HG02973 (cell line): ENCODE data around the gene BTBD18.
A peak's percentile ranks its signal among the peaks of the same experiment; 100 is the strongest.

Source experiments
- ATAC-seq: cut with Tn5 transposase; IDR thresholded peaks from one replicate; pipeline ENCODE4 v1.9.1; 2021; ENCODE audit warnings: moderate library complexity; ENCODE audit not compliant: unreplicated experiment

Gene BTBD18, protein sequence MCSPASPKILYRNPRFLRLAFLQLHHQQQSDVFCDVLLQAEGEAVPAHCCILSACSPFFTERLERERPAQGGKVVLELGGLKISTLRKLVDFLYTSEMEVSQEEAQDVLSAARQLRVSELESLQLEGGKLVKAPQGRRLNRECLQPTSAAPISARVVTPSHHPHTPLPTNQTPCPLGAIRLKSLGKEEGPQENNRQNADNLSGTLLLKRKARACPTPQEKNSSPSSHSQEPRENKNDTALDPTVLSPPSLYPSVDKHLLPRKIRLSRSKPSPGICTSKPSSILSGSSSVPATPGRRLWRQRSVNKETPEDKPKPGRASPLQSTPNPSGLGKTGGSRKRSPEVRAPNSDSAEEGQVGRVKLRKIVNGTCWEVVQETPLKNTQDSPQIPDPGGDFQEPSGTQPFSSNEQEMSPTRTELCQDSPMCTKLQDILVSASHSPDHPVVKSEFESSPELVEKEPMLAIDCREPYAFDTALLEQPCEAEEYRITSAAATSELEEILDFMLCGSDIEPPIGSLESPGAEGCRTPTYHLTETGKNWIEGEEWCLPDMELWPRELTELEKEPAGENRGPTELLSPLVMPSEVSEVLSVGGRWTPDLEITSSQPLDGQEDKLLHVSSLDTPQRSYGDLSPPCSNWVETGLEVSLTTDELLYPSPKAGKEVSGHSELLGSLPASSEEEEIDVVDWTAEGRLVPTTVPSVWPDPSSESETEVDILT

DNA sequence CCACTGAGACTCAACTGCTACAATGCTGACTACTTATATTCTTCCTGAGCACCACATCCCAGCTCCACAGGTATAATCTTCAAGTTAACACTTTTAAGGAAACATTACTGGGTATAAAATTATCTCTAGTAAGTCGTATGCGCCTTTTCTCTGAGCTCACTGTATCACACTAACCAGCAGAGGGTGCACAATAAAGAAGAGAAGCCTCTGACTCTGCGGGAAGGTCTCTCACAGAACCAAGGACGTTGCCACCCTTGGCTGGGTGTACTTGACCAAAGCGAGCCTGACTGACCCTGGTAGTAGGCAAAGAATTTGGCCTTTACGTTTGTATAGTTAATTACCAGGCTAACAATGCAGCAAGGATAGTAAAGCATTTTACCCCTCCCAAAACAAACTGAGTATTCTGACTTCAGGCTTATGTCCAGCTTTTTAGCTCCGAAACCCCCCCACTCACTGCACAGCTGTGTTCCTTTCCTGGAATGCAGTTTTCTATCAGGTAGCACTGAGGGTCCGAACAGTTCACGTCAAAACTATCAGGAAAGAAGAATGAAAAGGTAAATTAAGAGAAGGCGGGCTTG lies at the start of gene BTBD18:
BTBD18 (minus strand) TSS at position 144 of the 578 bp plus-strand sequence. CDS start 631 bp downstream, outside the sequence.
- no peak for ATAC-seq

DNA sequence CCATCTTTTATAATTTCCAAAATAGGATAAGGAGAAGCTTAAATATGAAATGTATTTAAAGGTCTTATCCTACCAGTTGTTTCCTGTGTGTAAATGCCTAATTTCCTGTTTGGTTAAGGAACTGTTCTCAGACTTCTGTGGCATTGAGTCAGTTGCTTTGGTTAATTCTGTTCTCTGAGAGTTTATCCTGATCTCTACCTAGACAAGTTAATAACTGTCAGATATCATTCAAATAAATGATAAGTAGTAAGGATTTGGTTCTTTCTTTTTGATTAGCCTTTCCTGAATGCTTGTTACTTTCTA lies 49.5 kb upstream of the BTBD18 start:
- ATAC-seq, result no peak

DNA sequence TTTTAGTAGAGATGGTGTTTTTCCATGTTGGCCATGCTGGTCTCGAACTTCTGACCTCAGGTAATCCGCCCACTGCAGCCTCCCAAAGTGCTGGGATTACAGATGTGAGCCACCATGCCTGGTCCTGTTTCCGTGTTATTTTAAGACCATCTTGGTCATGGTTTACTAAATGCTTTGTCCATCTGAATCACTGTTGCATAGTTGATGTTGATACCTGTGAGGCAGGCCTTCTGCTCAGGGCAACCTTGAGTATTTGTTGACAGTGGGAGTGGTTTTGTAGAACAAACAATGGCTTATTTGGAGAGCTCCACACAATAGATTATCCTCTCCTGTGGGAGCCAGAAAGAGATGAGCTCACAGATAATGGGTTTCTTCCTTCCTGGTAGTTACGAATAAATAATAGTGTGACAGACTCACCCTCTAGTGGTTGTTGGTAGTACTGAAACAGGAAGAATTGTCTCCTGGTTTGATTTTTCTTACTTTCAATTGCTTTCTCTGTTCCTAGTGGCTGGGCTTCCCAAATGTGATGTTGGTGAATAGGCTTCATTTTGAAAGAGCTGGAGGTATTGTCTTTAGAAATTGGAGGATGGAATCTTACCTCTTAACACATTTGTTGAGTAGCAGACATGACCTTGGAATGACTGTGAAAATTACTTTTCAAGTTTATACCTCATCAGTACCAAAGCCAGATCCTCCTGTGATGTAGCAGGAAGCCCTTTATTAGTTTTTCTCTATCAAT lies 49.0 kb upstream of the BTBD18 start:
- peak; percentile 71 for ATAC-seq

DNA sequence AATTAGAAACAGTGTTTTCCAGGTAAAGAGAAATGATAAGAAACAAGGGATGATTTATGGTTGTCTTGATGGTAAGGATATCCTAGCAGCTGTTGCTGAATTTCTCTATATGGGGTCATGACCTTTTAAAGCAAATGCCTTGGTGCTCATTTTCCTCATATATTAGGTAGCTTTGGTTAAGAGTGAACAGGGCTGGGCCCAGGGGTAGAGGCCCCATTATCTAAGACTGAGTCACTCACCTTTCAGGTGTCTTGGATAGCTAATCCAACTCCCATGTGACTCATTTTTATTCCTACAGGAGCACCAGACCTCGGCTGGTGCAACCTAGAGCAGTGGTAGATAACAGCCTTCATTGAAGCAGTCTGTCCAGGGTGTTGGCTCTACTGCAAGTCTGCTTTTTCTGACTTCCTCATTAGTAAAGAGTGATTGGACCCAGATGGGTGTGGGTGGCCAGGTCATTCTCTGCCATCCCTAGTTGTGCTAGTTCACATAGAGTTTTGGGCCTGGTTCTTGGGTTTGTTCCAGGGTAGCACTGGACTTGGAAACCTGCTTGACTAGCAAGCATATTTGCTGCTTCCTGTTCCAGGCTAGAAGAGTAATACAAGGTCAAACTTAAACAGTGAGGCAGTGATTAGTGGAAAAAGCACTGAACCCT lies 47.4 kb upstream of the BTBD18 start:
- ATAC-seq, result no peak

DNA sequence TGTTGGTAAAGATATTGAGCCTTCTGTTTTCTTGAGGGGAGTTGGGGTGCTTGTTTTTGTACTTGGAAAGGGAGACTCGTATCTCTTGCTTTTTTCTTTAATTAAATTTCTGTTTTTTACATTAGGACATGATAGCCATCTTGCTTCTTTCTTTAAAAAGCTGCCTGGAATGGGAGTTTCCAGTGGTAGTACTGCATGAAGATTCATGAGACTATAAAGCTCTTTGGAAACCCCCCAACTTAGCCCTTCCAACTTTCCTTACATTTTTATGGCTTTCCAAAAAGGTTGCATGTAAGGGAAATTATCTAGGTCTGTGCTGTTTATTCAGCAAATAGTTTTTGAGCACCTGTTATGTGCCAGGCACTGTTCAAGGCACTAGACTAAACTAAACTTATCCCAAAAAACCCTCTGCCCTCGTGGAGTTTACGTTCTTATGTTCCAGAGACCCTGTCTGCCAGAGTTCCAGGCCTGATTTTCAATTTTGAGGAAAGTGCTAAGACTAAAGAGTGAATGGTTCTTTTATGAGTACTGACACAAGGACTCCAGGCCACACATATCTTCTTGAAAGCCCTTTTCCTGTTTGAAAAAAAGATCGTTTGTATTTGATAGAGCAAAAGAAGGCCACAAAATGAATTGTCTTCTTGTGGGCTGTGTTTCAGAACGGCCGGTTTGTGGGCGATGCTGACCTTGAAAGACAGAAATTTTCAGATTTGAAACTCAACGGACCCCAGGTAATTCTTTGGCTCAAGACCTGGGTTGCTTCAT lies 41.9 kb upstream of the BTBD18 start:
- no peak for ATAC-seq

DNA sequence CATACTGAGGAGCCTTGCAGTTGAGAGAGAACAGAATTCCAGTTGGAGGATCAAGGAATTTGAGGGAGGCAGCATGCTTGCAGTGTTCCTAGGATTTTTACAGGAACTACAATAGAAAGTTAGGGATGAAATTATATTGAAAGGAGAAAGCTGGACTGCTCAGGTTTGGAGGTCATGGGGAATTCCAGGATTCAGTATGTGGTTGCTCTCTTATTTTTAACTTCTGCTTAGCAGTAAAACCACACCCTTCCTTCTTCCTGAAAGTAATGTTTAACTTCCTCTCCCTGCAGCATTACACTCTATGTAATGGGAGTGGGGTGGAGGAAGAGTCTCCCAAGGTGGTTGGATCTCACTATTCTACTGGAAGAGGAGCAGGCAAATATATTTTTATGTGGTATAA lies 41.3 kb upstream of the BTBD18 start:
- no peak for ATAC-seq

DNA sequence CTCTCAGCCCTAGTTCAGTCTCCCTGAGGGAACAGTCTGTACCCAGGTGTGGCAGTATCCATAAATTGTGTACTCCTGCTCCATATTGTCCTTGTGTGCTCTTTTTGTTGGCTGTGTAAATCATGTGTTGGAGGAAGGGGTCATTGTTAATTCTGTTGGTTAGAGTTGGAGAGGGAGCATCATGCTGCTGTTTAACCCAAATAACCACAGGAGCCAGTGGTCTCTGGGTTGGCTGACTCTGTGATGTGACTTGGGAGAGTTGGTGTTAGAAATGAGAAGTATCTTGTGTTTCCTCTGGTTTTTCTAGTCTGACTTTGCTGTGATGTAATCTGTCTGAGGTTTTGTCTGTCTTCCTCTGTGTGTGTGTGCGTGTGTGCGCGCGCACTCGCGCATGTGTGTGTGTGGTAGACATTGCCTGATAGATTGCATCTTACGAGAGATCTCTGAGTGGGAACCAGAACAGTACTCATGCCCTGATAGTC lies 40.5 kb upstream of the BTBD18 start:
- peak; percentile 80 for ATAC-seq

DNA sequence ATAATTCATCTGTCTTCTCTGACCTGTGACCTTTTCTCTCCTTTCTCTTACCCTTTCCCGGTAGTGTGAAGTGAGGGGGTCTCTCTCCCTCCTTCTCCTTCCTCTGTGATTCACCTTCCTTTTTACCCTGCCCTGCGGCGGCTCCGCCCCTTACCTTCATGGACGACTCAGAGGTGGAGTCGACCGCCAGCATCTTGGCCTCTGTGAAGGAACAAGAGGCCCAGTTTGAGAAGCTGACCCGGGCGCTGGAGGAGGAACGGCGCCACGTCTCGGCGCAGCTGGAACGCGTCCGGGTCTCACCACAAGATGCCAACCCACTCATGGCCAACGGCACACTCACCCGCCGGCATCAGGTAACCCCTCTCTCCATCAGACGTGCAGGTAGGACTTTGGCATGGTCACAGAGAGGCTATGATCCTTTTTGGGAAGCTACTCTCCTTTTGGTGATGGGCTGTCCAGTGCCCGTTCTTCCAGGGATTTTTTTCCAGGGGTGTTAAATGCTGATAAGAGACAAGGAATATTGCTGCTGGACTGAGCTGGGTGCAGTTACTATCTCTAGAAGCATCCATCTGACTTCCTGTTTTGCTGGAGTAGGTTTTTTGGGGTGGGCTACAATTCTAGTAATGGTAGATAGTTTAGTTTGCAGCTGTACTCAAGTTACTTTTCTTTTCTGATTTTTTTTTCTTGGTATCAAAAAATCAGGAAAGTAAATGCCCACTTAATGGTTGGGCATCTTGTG lies 39.9 kb upstream of the BTBD18 start:
- no peak for ATAC-seq

DNA sequence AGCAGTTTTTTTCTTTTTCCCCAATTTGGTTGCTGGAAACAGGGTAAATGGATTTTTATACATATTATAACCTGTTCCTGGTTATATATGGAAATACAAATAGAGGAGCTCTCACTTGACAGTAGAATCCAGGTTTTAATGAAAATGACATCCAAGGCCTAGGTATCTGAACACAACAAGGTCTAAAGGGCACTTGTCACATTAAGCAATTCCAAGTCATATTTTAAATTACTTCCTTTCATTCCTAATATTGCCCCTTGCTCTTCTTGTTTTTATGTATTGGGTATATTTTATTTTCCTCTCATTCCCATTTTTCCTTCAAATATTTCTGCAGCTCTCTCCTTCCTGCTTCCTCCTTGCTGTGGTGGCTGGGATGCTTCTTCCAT lies 37.1 kb upstream of the BTBD18 start:
- no peak for ATAC-seq

DNA sequence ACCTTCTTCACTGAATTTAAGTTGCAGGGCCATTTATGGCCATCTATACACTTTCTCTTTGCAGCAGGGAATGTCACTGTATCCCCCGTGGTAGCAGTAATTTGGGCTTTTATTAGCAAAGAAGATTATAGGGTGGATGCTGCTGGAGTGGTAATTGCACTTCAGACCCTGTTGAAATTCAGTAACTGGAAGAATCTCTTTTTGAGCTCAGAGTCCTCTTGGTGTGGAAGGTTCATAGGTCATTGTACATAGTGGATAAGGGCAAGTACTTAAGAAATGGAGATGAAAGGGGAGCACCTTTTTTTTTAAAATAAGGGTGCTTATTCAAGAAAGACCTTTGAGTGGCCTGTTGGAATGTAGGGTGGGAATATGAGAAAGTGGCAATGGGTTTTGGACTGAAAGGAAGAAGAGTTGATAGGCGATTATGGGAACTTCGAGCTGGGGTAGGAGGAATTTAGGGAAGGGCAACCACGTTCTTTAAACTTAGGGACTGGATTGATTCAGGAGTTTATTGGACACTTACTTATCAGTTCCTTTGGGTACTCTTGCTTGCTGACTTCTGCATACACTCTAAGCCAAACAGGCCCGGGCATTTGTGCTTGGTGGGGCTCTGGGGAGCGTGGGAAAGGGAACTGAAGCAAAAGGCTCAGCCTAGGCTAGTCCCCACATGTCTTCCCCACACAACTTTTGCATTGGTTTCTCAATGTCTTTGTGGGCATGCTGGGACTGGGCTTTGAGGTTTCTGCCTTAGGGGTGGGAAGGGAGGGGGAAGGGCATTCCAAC lies 36.5 kb upstream of the BTBD18 start:
- no peak for ATAC-seq

DNA sequence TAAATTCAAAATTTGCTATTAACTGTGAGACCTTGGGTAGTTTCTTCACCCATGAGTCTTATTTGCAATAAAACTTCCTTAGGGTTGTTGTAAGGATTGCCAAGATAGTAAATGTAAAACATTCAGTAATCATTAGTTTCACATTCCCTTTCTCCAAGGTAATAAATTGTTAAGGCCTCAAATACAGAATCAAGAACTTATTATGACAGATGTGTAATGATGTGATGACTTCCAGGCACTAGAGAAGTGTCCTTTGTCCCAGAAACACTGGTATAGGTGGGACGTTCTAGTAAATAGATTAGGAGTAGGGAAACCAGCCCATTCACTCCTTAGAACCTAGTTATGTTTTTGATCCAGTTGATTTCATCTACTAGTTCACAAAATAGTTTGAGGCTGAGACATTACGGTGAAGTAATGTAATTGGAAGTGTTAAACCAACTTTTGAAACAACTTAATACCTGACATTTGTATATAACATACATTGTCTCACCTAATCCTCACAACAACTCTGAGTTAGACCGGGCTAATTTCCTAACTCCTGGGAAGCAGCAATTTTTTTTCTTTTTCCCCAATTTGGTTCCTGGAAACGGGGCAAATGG lies 35.5 kb upstream of the BTBD18 start:
- no peak for ATAC-seq

DNA sequence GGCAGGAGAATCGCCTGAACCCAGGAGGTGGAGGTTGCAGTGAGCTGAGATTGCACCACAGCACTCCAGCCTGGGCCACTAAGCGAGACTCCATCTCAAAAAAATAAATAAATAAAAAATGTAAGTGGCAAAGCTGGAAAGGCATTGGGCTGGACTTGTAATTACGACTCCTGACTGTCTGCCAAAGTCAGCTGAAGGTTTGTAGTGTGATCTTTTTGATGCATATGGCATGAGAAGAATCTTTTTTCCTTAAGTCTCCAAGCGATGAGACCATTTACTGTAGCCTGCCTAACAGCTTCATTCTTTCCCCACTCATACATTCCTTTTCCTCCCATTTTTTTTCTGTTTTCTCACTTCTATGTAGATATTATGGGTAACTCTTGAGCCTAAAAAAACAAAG lies 34.8 kb upstream of the BTBD18 start:
- ATAC-seq, result no peak

DNA sequence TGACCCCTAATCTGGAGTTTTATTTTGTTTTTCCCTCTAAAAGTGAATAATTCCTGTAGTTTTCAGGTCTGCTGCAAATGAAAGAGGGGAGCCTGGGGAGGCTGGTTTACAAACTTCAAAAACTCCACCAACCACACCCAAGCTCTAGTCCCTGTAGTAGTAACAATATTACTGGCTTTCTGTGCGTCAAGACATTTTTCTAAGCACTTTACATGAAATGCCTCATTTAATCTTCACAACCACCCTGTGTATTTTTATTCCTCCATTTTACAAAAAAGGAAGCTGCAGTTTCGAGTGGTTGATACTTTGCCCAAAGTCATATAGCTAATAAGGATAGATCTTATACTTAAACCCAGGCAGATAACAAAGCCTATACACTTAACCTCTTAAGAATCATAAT lies 33.5 kb upstream of the BTBD18 start:
- ATAC-seq, result no peak

DNA sequence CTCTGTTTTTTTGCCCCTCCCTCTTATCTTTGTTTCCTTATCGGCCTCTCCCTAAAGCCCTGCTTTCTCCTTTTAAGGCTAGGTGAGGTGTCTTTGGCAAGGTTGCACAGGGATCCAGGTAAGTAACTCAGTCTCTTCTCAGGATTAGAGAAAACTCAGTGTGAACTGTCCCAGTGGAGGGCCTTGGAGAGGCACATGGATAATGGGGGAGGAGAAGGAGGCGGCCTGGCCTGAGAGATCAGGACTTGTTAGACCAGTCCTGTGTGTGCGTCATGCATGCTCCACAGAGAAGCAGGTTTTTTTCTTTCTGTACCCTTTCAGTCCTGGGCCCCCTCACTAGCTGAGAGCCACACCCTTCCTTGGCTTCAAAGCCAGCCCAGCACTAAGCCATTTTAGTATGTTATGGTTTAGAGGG lies 29.9 kb upstream of the BTBD18 start:
- no peak for ATAC-seq

DNA sequence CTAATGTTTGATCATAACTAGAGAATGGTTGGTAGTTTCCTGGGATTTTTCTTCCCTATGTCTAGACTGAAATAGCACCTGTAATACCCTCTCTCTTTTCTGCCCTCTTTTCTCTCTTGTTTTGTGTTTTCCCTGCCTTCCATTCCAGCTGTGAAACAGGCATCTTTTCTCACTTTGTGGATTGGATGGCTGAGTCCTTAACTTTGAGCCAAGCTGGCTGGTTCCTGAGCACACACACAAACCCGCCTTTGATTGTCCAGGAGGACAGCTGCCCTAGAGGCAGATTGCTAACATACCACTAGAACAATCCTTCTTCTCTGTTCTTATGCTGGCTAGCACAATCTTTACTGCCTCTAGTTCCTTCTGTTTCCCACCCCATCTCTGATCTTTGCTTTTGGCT lies 27.7 kb upstream of the BTBD18 start:
- no peak for ATAC-seq

DNA sequence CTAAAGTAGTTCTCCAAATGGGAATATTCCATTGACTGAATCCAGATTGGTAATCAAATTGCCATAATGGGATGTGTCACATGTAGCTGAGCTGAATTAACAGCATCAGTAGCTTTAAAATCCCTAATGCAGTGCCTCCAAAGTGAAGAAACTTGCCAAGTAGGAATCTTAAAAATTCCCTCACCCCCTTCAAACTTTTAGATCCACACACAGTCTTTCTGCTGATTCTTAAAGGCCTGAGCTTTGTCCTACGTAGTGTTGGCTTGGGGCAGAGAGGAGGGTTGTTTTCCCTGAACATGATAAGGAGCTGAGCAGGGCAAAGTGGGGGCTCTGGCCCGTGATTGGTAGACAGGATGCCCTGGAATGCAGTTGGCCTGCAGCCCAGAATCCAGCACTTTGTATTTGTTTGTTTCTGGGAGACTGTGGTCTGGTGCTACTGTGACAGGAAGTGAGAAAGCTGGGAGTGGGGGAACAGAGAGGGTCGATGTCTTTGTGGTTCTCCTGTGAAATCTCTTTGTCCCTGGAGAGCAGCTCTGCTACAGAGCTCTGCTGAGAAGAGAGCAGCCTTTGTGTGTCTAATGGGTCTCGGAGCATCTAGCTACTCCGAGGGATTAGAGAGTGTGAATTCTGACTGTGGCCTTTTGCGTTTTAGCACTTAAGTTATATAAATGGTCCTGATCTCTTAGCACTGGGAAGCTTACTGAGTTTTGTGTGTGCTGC lies 26.9 kb upstream of the BTBD18 start:
- no peak for ATAC-seq

DNA sequence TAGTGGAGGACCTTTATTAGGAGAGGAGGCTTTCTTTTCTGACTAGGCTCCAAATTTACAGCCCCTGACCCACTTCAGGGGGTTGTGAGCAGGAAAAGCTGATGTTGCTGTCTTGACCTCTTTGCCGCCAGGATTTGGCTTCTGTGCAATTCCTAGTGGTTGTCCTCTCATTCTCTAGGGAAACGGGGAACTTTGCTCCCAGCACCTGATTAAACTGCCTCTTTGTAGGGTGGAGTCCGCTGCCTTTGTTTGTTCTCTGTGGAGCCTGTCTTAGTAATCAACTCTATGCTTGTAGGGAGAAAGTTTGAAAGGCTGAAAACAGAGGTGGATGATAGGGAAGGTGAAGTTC lies 26.3 kb upstream of the BTBD18 start:
- ATAC-seq, result no peak
